IPS DF 6.9 (cell line): ENCODE data around the gene ZNF223.

Source experiments
- DNase-seq: peaks from one replicate; pipeline ENCODE4 v3.0.0-alpha.2; 2013; ENCODE audit warnings: low read depth, low spot score
- H3K27ac ChIP-seq: one replicate; pipeline ENCODE4 v1.5.1; 2013; ENCODE audit warnings: low read length, control low read depth
- H3K27me3 ChIP-seq: 2 replicates; pipeline ENCODE4 v1.6.1; 2013; ENCODE audit warnings: mild to moderate bottlenecking, low read length; ENCODE audit not compliant: control insufficient read depth, insufficient read depth
- H3K36me3 ChIP-seq: 2 replicates; pipeline ENCODE4 v1.6.1; 2013; ENCODE audit warnings: low read length; ENCODE audit not compliant: control insufficient read depth, insufficient read depth
- H3K4me1 ChIP-seq: 2 replicates; pipeline ENCODE4 v1.6.1; 2013; ENCODE audit warnings: low read length; ENCODE audit not compliant: control insufficient read depth, insufficient read depth
- H3K4me3 ChIP-seq: 2 replicates; pipeline ENCODE4 v1.5.1; 2013; ENCODE audit warnings: mild to moderate bottlenecking, low read length
- H3K9me3 ChIP-seq: 2 replicates; pipeline ENCODE4 v1.6.1; 2013; ENCODE audit warnings: low read length, inconsistent platforms; ENCODE audit not compliant: control insufficient read depth, insufficient read depth
- WGBS: extraction: QIAGEN DNeasy Blood & Tissue Kit; methylation state at CpG from one replicate; pipeline ENCODE4 v1.1.7; 2013; ENCODE audit warnings: mixed read lengths, missing lambda C conversion rate; ENCODE audit not compliant: insufficient read length, insufficient coverage; 5-methylcytosine and 5-hydroxymethylcytosine counted together

Gene ZNF223

DNA sequence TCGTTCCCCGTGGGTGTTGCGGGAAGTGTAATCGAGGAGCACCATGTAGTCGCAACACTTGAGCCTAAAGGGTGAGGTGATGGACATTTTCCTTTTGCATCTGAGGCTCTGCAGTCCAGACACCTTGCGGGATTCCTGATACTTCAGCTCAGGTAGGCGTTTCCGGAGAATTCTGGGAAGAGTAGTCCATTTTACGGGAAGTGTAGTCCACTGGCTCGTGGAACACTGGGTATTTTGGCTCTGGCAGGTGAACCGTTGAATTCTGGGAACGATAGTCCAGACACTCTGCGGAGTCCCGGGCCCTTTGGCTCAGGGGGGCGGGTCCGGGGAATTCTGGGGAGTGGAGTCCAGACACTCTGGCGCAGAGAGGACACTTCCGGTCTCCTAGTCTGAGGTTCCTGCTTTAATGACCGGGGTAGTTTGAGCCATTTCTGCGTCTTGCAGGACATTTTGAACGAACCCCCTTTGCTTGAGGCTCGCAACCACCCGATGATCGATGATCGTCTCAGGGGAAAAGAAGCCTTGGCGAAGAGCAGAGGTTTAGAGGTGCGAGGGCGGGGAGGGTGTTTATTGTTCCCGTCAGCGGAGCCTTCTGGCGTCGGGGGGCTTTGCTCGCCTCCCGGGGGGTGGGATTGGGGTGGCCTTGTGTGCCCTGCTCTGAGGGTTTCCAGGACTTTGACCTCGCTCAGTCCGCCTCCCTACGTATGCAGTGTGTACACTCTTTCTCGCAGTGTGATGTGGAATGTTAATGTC is at the start of gene ZNF223:
Gene ZNF223 (plus strand): TSS at position 387 of the 753 bp plus-strand sequence. CDS start 3,141 bp downstream, outside the sequence.
- no peaks in the 10 kb centered on the region for H3K4me1 ChIP-seq
- H3K4me3 ChIP-seq = peak within 1 kb of the TSS; percentile 54; the same call in 1 of the 2 replicates
- H3K27ac ChIP-seq = no peak within 1 kb of the TSS
- no peaks in the 10 kb centered on the region for H3K9me3 ChIP-seq
- no CpG with 5 or more reads among the region's 38 CpGs for WGBS
- peak; percentile 91 for DNase-seq
- H3K36me3 ChIP-seq = no peaks in the 10 kb centered on the region
- H3K27me3 ChIP-seq = no peaks in the 10 kb centered on the region

DNA sequence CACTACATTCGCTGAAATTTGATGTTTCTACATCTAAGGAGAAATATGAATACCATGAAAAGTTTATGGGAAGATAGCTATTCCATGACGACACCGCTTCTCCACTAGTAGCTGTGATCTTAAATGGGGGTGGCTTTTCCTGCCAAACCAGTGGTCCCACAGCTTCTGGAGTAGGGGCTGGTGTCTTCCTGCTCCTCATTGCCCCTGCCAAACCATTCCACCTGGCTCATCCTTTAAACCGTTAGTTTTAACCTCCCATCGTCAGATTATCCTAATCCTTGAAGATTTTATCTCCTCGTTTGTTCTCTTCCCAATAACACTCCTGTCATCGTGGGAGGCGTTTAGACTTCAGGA is 49.6 kb upstream of the ZNF223 start:
- WGBS = no CpG with 5 or more reads among the region's 8 CpGs
- Histone ChIP-seq H3K27ac (no peak overlapping the region), H3K4me1 (no peaks in the 10 kb centered on the region), H3K4me3 (peak overlapping the region; percentile 76; the same call in 1 of the 2 replicates), H3K27me3 (no peaks in the 10 kb centered on the region), H3K9me3 (no peaks in the 10 kb centered on the region), H3K36me3 (no peaks in the 10 kb centered on the region)
- no peak for DNase-seq

DNA sequence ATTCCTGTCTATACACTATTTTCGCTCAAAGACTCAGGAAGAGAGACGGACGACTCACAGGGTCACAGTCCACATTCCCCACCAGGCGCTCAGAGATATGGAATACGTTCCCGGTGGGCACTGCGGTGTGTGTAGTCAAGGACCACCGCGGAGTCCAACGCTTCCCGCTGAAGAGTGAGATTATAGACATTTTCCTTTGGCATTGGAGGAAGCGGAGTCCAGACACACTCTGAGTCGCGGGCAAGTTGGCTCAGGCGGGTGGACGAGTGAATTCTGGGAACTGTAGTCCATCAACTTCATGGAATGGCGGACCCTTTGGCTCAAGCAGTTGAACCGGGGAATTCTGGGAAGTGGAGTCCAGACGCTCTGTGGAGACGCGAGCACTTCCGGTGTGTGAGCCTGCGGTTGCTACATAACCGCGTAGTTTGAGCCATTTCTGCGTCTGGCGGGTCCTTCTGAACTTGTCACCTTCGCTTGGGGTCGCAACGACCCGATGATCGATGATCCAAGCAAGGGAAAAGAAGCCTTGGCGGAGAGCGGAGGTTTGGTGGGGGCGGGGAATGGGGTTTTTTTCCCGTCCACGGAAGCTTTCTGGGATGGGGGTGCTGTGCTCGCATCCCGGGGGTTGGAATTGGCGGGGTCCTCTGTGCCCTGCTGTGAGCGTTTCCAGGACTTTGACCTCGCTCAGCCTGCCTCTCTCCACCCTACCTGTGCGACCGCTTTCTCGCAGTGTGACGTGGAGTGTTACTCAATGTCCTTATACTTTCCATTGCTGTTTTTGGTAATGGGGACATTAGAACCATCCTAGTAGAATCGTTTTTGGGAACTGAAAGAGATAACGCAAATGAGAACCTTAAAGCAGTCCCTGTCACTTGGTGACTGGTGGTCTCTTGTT is 49.0 kb upstream of the ZNF223 start, which contains the start of gene ZNF230:
Gene ZNF230 (plus strand): TSS at position 392 of the 895 bp plus-strand sequence. CDS start 4,122 bp downstream, outside the sequence.
- Histone ChIP-seq H3K4me3 (peak within 1 kb of the TSS; percentile 76; the same call in 1 of the 2 replicates), H3K27me3 (no peaks in the 10 kb centered on the region), H3K27ac (no peak within 1 kb of the TSS), H3K36me3 (no peaks in the 10 kb centered on the region), H3K4me1 (no peaks in the 10 kb centered on the region), H3K9me3 (no peaks in the 10 kb centered on the region)
- DNase-seq = peak; percentile 89
- no CpG with 5 or more reads among the region's 48 CpGs for WGBS

DNA sequence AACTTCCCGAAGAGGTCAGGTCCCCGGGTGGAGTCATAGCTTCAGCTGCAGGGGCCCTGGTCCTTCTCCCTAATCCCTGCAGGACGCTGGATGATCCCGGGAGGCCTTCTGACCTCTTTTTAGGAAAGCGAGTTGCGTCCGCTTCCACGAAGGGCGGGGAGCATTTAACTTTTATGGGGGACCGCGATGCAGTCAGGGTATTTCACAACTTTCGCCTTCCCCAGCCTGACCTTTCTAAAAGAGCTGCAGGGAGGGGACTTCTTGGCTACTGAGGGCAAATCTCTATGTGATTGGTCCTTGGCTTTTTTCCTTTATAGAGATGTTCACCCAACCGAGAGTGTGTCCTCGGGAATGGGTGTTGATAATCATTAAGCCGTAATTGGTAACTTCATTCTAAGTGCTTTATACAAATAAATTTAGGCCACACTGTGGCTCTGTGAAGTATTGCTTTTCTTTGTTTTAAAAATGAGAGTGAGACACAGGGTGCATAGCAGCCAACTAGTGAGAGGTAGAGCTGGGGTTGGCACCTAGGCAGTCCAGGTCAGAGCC is 48.3 kb upstream of the ZNF223 start:
- Histone ChIP-seq H3K27ac (no peak overlapping the region), H3K9me3 (no peaks in the 10 kb centered on the region), H3K27me3 (no peaks in the 10 kb centered on the region), H3K4me3 (peak overlapping the region; percentile 76; the same call in 1 of the 2 replicates), H3K36me3 (0 out of 2 replicates have a peak, but pooled peaks cover 1% of the 10 kb centered on the region), H3K4me1 (no peaks in the 10 kb centered on the region)
- DNase-seq = no peak
- no CpG with 5 or more reads among the region's 15 CpGs for WGBS

DNA sequence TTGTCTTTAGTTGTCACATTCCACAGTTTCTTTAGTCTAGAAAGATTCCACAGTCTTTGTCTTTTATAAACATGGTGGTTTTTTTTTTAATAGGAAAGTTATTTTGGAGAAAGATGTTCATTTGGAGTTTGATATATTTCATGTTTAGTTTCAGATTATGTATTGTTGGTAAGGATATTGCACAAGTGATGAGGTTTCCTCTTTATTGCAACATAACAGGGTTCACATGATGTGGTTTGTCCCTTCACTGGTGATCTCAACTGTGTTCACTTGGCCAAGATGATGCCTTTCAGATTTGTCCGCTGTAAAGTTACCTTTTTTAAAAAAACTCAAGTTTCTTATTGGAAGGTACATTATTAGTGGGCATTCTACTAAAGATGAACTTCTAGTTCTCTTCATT is 45.9 kb upstream of the ZNF223 start:
- Histone ChIP-seq H3K9me3 (peaks cover 7% of the 10 kb centered on the region), H3K27me3 (no peaks in the 10 kb centered on the region), H3K36me3 (peaks cover 16% of the 10 kb centered on the region; the same call in 1 of the 2 replicates), H3K4me3 (no peak overlapping the region), H3K27ac (no peak overlapping the region), H3K4me1 (no peaks in the 10 kb centered on the region)
- no CpG with 5 or more reads among the region's 1 CpG for WGBS
- no peak for DNase-seq

DNA sequence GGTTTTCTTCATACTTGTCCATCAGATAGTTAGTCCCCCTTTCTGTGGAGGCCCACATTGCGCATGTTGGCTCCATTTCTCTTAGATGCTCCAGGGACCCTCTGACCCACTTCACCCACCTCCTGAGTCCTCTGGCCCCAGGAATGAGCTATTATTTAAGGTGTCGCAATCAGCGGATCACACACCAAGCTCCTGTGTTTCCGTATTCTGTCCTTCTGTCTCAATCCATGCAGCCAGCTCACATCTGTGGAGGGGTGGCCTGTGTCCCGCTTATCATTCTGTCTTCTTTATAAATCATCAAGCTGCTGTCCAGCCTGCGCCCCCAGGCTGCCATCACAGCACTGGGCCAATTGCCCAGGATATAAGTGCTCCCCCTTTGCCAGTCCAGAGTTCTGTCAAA is 44.4 kb upstream of the ZNF223 start:
- Histone ChIP-seq H3K27ac (no peak overlapping the region), H3K36me3 (peaks cover 17% of the 10 kb centered on the region; the same call in 1 of the 2 replicates), H3K27me3 (no peaks in the 10 kb centered on the region), H3K4me3 (no peak overlapping the region), H3K9me3 (peaks cover 7% of the 10 kb centered on the region), H3K4me1 (no peaks in the 10 kb centered on the region)
- no peak for DNase-seq
- WGBS = no CpG with 5 or more reads among the region's 6 CpGs

DNA sequence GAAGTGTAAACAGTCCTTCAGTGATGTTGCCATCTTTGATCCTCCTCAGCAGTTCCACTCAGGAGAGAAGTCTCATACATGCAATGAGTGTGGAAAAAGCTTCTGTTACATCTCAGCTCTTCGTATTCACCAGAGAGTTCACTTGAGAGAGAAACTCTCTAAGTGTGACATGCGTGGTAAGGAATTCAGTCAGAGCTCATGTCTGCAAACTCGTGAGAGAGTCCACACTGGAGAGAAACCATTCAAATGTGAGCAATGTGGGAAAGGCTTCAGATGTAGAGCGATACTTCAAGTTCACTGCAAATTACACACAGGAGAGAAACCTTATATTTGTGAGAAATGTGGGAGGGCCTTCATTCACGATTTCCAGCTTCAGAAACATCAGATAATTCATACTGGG is 41.4 kb upstream of the ZNF223 start:
- no peak for DNase-seq
- H3K27ac ChIP-seq = no peak overlapping the region
- H3K27me3 ChIP-seq = no peaks in the 10 kb centered on the region
- H3K4me1 ChIP-seq = no peaks in the 10 kb centered on the region
- peaks cover 17% of the 10 kb centered on the region; the same call in 1 of the 2 replicates for H3K36me3 ChIP-seq
- H3K9me3 ChIP-seq = peaks cover 7% of the 10 kb centered on the region
- no peak overlapping the region for H3K4me3 ChIP-seq
- no CpG with 5 or more reads among the region's 5 CpGs for WGBS

DNA sequence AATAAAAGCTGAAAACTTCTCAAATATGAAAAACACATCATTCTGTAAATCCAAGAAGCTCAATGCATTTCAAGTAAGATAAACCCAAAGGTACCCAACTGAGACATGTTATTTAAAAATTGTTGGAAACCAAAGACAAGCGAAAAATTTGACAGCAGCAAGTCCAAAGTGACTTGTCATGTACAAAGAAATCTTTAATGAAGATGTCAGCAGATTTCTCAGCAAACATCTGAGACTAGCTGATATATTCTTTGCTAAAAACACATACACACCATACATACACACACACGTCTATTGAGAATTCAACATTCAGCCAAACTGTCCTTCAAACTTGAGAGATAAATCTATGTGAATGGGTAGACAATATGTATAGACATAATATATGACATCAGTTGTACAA is 32.3 kb upstream of the ZNF223 start:
- DNase-seq = no peak
- no peaks in the 10 kb centered on the region for H3K4me1 ChIP-seq
- WGBS = no CpG with 5 or more reads among the region's 2 CpGs
- H3K36me3 ChIP-seq = no peaks in the 10 kb centered on the region
- no peaks in the 10 kb centered on the region for H3K27me3 ChIP-seq
- H3K27ac ChIP-seq = no peak overlapping the region
- no peak overlapping the region for H3K4me3 ChIP-seq
- no peaks in the 10 kb centered on the region for H3K9me3 ChIP-seq

DNA sequence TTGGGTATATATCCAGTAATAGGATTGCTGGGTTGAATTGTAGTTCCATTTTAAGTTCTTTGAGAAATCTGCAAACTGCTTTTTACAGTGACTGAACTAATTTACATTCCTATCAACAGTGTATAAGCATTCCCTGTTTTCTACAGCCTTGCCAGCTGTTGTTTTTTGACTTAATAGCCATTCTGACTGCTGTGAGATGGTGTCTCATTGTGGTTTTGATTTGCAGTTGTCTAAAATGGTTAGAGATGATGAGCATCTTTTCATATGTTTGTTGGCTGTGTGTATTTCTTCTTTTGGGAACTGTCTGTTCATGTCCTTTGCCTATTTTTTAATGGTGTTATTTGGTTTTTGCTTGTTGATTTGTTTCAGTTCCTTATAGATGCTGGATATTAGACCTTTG is 30.6 kb upstream of the ZNF223 start:
- Histone ChIP-seq H3K4me3 (no peak overlapping the region), H3K4me1 (no peaks in the 10 kb centered on the region), H3K36me3 (no peaks in the 10 kb centered on the region), H3K27me3 (no peaks in the 10 kb centered on the region), H3K9me3 (no peaks in the 10 kb centered on the region), H3K27ac (no peak overlapping the region)
- no peak for DNase-seq

DNA sequence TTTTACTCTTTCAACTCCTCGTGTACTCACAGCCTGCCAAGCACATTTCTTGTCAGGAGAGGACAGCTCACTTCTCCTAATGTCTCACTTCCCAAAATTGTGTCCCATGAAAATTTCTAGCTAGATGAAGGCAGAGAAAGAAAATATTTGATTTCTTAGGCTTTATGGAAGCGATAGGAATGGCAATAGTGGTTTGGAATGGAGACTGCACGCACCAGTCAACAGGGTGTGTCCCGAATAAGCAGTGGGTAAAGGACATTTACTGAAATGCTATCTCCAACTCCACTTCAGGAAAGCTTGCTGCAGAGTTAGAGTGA is 27.0 kb upstream of the ZNF223 start:
- Histone ChIP-seq H3K27ac (no peak overlapping the region), H3K4me3 (peak overlapping the region; percentile 88; the same call in 1 of the 2 replicates), H3K4me1 (no peaks in the 10 kb centered on the region), H3K9me3 (no peaks in the 10 kb centered on the region), H3K27me3 (no peaks in the 10 kb centered on the region), H3K36me3 (no peaks in the 10 kb centered on the region; the same call in 1 of the 2 replicates)
- no peak for DNase-seq
- no CpG with 5 or more reads among the region's 4 CpGs for WGBS
